SK-N-SH (cell line): Measurements from ENCODE around the gene RAB7A. TPM values are rescaled to one million over a fixed set of nuclear protein-coding genes. Genes with fewer than 3 reads are reported as not detected.

Source experiments
- CTCF ChIA-PET: fragments of 300-600, 350-600 bp; formaldehyde crosslinking; extraction: SDS; loops from one replicate; lab custom pipeline; 2021; lab: Yijun Ruan, JAX
- POLR2A ChIA-PET: fragments of 350-600 bp; sonication (Branson Sonifier 250); formaldehyde crosslinking; extraction: SDS; loops from one replicate; lab custom pipeline; 2020; ENCODE audit warnings: antibody characterized with exemption, inconsistent platforms; lab: Yijun Ruan, JAX
- DNase-seq: peaks from one replicate; pipeline ENCODE4 v3.0.0; 2012
- H2AFZ ChIP-seq: fragments of 200-600 bp; sonication (generic); 2 replicates; pipeline ENCODE4 v1.8.1; 2016; ENCODE audit warnings: antibody characterized with exemption, mild to moderate bottlenecking, low read depth
- H3F3A ChIP-seq: fragments of 200-600 bp; sonication (generic); replicated peaks from 2 replicates; pipeline ENCODE3; 2016; ENCODE audit warnings: antibody characterized with exemption, mild to moderate bottlenecking; ENCODE audit not compliant: insufficient read depth
- H3K27ac ChIP-seq, 2 experiments: fragments of 200-500 bp in 1 of 2; fragments of 200-600 bp in 1 of 2; sonication (Bioruptor generic) in 1 of 2; sonication (generic), shearing (Covaris generic) in 1 of 2; 2 replicates each; pipeline versions ENCODE4 v1.5.1 to v1.6.1; 2014 to 2016; ENCODE audit warnings: low read depth in 2 of 2, inconsistent platforms in 1 of 2, low read length in 1 of 2, mild to moderate bottlenecking in 1 of 2, mixed read lengths in 1 of 2
- H3K27me3 ChIP-seq: fragments of 200-600 bp; sonication (generic), shearing (Covaris generic); 2 replicates; pipeline ENCODE4 v1.6.1; 2016; ENCODE audit warnings: mixed run types; ENCODE audit not compliant: insufficient read depth
- H3K36me3 ChIP-seq, 2 experiments: fragments of 200-500 bp in 1 of 2; fragments of 200-600 bp in 1 of 2; sonication (Bioruptor generic) in 1 of 2; sonication (generic) in 1 of 2; replicated peaks in 1 of 2; 2 replicates each; pipeline versions ENCODE3 to v1.5.1; 2014 to 2016; ENCODE audit warnings: low read length in 1 of 2, mild to moderate bottlenecking in 1 of 2; ENCODE audit not compliant: insufficient read depth in 2 of 2, control insufficient read depth in 1 of 2
- H3K4me1 ChIP-seq, 2 experiments: fragments of 200-500 bp in 1 of 2; fragments of 200-600 bp in 1 of 2; sonication (Bioruptor generic) in 1 of 2; sonication (generic), shearing (Covaris generic) in 1 of 2; 2 replicates each; pipeline versions ENCODE4 v1.5.1 to v1.6.1; 2014 to 2016; ENCODE audit warnings: low read depth in 1 of 2, low read length in 1 of 2, mixed run types in 1 of 2; ENCODE audit not compliant: insufficient read depth in 2 of 2, control insufficient read depth in 1 of 2
- H3K4me2 ChIP-seq: fragments of 200-600 bp; sonication (generic), shearing (Covaris generic); 2 replicates; pipeline ENCODE4 v1.6.1; 2017; ENCODE audit warnings: mixed run types
- H3K4me3 ChIP-seq, 2 experiments: fragments of 200-500 bp in 1 of 2; fragments of 200-600 bp in 1 of 2; sonication (Bioruptor generic) in 1 of 2; sonication (generic), shearing (Covaris generic) in 1 of 2; 2 replicates each; pipeline versions ENCODE4 v1.5.1 to v1.8.1; 2014 to 2016; ENCODE audit warnings: low read depth in 2 of 2, inconsistent platforms in 1 of 2, low read length in 1 of 2, mild to moderate bottlenecking in 1 of 2, mixed read lengths in 1 of 2, moderate library complexity in 1 of 2
- H3K79me2 ChIP-seq: fragments of 200-600 bp; sonication (generic); 2 replicates; pipeline ENCODE4 v1.8.1; 2017; ENCODE audit warnings: mild to moderate bottlenecking; ENCODE audit not compliant: insufficient read depth
- H3K9ac ChIP-seq: fragments of 200-600 bp; sonication (generic); 2 replicates; pipeline ENCODE4 v1.6.1; 2017; ENCODE audit warnings: mixed run types
- H3K9me2 ChIP-seq: fragments of 200-600 bp; sonication (generic); 2 replicates; pipeline ENCODE4 v1.6.1; 2017; ENCODE audit warnings: mixed run types
- H3K9me3 ChIP-seq: fragments of 200-600 bp; sonication (generic); 2 replicates; pipeline ENCODE4 v1.6.1; 2017; ENCODE audit warnings: mixed run types, mild to moderate bottlenecking, moderate library complexity
- H4K20me1 ChIP-seq: fragments of 200-600 bp; sonication (generic); 2 replicates; pipeline ENCODE4 v1.6.1; 2017; ENCODE audit warnings: mild to moderate bottlenecking, mixed run types; ENCODE audit not compliant: insufficient read depth
- CHD2 ChIP-seq: fragments of 150-350 bp; IDR thresholded peaks from 2 replicates; pipeline ENCODE4 v1.6.1; 2018; ENCODE audit warnings: low read length; ENCODE audit not compliant: partially characterized antibody
- CTCF ChIP-seq: fragments of 200-600 bp; sonication (generic); IDR thresholded peaks from 2 replicates; pipeline ENCODE4 v1.6.1; 2017; ENCODE audit warnings: antibody characterized with exemption, mild to moderate bottlenecking, moderate library complexity
- ELF1 ChIP-seq: IDR thresholded peaks from 2 replicates; pipeline ENCODE4 v1.4.0; 2012
- EZH2phosphoT487 ChIP-seq: fragments of 200-600 bp; sonication (generic); IDR thresholded peaks from 2 replicates; pipeline ENCODE4 v1.6.1; 2017; ENCODE audit warnings: low read depth, mixed run types, mild to moderate bottlenecking, antibody characterized with exemption, moderate library complexity, borderline replicate concordance
- FOSL2 ChIP-seq: IDR thresholded peaks from 2 replicates; pipeline ENCODE4 v1.4.0; 2012; ENCODE audit warnings: low read depth, mild to moderate bottlenecking, moderate library complexity, borderline replicate concordance
- GABPA ChIP-seq: IDR thresholded peaks from 2 replicates; pipeline ENCODE4 v1.4.0; 2012; ENCODE audit warnings: low read depth, mild to moderate bottlenecking
- IRF3 ChIP-seq: fragments of 150-350 bp; IDR thresholded peaks from 2 replicates; pipeline ENCODE4 v1.6.1; 2016; ENCODE audit warnings: mild to moderate bottlenecking, low read depth, low read length
- MEF2A ChIP-seq: IDR thresholded peaks from 2 replicates; pipeline ENCODE4 v1.4.0; 2012; ENCODE audit warnings: low read depth, borderline replicate concordance
- NFIC ChIP-seq: IDR thresholded peaks from 2 replicates; pipeline ENCODE4 v1.4.0; 2012; ENCODE audit warnings: borderline replicate concordance
- NRF1 ChIP-seq: IDR thresholded peaks from 2 replicates; pipeline ENCODE4 v1.6.1; 2012; ENCODE audit warnings: low read depth, mild to moderate bottlenecking, low read length
- PBX3 ChIP-seq: IDR thresholded peaks from 2 replicates; pipeline ENCODE4; 2012
- TEAD4 ChIP-seq: IDR thresholded peaks from 2 replicates; pipeline ENCODE4 v1.4.0; 2012; ENCODE audit warnings: mild to moderate bottlenecking, borderline replicate concordance; ENCODE audit not compliant: insufficient read depth
- WGBS: methylation state at CpG from one replicate; pipeline ENCODE4 v1.1.6; 2017; ENCODE audit warnings: low lambda C conversion rate; 5-methylcytosine and 5-hydroxymethylcytosine counted together
- polyA plus RNA-seq, 3 experiments: library from polyadenylated mRNA; depleted of rRNA; stranded (reverse); fragments of >200 nt; gene quantifications; 2 replicates each; pipeline ENCODE4 v1.2.3, GENCODE V29; 2012

RAB7A gene
- polyA plus RNA-seq, 1 of the 3 experiments (the other 2 are of a cell fraction) = 271 TPM

DNA sequence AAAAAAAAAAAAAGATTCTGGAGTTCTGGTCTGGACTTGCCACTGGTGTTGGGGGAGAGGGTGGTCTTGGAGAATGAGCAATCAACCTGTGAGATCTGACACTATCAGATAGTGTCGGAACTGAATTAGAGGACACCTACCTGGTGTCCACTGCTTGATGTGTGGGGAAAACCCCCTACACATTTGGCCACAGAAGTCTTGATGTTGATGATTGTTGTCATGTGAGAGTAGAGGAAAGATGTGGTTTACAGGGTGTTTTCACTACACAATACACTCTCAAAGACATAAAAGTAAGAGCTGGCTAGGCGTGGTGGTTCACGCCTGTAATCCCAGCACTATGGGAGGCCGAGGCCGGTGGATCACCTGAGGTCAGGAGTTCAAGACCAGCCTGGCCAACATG lies 36.9 kb upstream of the RAB7A start:
- Histone ChIP-seq H4K20me1 (no peaks in the 10 kb centered on the region), H2AFZ (no peak overlapping the region), H3K9me3 (no peaks in the 10 kb centered on the region), H3K4me1 (no peaks in the 10 kb centered on the region), H3K4me2 (no peak overlapping the region), H3K79me2 (no peaks in the 10 kb centered on the region), H3K9ac (no peak overlapping the region), H3F3A (no peaks in the 10 kb centered on the region), H3K36me3 (no peaks in the 10 kb centered on the region), H3K27me3 (no peaks in the 10 kb centered on the region), H3K4me3 (no peak overlapping the region), H3K27ac (no peak overlapping the region), H3K9me2 (no peaks in the 10 kb centered on the region)
- CTCF ChIA-PET = interaction anchor here (0.6 to 2.2 kb wide), 2 partner anchors 8 to 104 kb away, joined by 3 to 15 read pairs; no protein-coding TSS in a partner anchor
- TF ChIP-seq ELF1 (no peak), EZH2phosphoT487 (no peak), PBX3 (no peak), NFIC (no peak), MEF2A (no peak), CTCF (no peak)
- 95% methylated on average over 5 of the region's 5 CpGs for WGBS
- POLR2A ChIA-PET = no interaction called here
- no peak for DNase-seq

- no peaks in the 10 kb centered on the region for H3K27me3 ChIP-seq
- POLR2A ChIA-PET = no interaction called here
- H2AFZ ChIP-seq = no peak overlapping the region
- 43% methylated on average over 2 of the region's 2 CpGs for WGBS
- no peak overlapping the region for H3K27ac ChIP-seq
- no peak overlapping the region for H3K4me3 ChIP-seq
- no peak overlapping the region for H3K9ac ChIP-seq
- H4K20me1 ChIP-seq = no peaks in the 10 kb centered on the region
- no peaks in the 10 kb centered on the region for H3K9me3 ChIP-seq
- H3F3A ChIP-seq = no peaks in the 10 kb centered on the region
- no peak for TF ChIP-seq GABPA
- no peak for TF ChIP-seq NFIC
- TF ChIP-seq FOSL2 = no peak
- TF ChIP-seq EZH2phosphoT487 = no peak
- TF ChIP-seq PBX3 = no peak
- no peak for TF ChIP-seq TEAD4
- TF ChIP-seq CHD2 = no peak
- TF ChIP-seq NRF1 = no peak
- no peak for TF ChIP-seq IRF3
- TF ChIP-seq, all 33 proteins: peak for 0
- no peaks in the 10 kb centered on the region for H3K9me2 ChIP-seq
- no peak for DNase-seq
- H3K79me2 ChIP-seq = no peaks in the 10 kb centered on the region
- CTCF ChIA-PET = interaction anchor here (1.6 kb wide), 1 partner anchor 13 kb away, joined by 6 read pairs; no protein-coding TSS in a partner anchor
- H3K4me2 ChIP-seq = no peak overlapping the region
- H3K36me3 ChIP-seq = no peaks in the 10 kb centered on the region
- no peaks in the 10 kb centered on the region for H3K4me1 ChIP-seq
Observed at GRCh38 chr3:128693696-128694095, 32.3 kb upstream of the RAB7A start.
